ENCODE data around the gene MYMX.

Gene MYMX

DNA sequence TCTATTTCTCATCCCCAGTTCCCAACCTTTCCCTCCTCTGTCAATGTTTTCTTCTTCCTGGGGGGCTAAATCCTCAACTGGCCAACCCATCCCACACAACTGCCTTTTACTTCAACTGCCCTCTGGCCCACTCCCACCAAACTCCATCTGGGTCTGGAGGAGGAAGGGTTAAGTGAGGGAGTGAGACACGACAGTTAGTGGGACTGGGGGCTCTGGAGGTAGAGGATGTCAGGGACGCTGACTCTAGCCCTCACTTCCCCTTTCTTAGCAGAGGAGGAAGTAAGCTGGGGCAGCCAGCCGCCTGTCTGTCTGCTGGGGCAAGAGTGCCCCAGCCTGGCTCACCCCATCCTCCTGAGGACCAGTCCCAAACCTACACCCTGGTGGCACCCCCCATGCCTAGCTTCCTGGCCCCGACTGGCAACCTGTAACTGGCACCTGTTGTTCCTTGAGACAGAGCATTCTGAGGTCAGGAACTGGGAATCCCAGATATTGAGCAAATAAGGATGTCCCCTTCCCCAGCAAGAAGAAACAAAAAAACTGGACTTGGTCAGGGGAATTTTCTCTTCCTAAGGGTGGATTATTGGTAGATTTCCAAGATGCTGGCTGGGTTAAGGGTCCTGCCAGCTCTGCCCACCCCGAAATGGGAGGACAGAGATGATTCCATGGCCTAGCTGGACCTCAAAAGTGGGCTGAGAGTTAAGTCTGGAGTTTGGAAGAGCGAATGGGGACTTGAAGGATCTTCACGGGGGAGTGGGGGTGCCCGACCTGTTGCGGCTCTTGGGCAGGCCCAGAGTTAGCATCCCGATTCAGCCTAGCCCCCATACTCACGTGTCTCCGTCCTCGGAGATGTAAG is 47.7 kb downstream of the MYMX start:
- DNase-seq (ENCODE audit: low spot score): peak; percentile 9

- DNase-seq (ENCODE audit: low spot score): peak; percentile 77
These were observed 48.4 kb downstream of the MYMX start, which contains the start of gene NFKBIE for GRCh38 chr6:44265007-44265721. TSS of gene NFKBIE (minus strand) at chr6:44265551. CDS start at chr6:44265346, 205 bp downstream.

DNA sequence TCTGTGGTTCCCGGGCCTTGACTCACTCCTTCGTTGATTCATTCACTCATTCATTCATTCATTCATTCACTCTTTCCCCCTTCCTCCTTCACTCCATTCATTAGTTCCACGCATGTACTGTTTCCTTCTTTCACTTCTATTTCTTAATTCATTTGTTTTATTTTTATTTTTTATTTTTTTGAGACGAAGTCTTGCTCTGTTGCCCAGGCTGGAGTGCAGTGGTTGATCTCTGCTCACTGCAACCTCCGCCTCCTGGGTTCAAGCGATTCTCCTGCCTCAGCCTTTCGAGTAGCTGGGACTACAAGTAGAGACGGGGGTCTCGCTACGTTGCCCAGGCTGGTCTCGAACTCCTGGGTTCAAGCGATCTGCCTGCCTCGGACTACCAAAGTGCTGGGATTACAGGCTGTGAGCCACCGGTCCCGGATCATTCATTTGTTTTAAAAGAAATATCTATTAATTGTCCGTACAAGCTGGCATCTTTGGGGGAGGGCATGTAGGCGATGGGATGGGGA is 49.1 kb downstream of the MYMX start:
- DNase-seq (ENCODE audit: low spot score): no peak

GRCh38 chr6:44266347-44266746 is 49.6 kb downstream of the MYMX start:
- DNase-seq (ENCODE audit: low spot score): no peak

DNA sequence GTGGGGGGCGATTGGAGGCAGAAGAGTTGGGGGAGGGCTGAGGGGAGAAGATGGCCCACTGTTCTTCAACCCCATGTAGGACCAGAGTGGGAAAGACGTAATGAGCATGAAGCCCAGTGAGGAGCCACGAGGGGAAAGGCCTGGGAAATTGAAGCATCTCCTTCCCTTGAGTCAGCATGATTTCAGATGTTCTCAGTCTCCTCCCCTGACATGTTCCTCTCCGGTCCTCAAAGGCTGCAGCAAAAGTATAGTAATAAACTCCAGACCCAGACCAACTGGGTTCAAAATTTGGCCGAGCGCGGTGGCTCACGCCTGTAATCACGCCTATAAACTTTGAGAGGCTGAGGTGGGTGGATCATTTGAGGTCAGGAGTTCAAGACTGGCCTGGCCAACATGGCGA is 50.5 kb downstream of the MYMX start:
- DNase-seq (ENCODE audit: low spot score): no peak

Small RNA genes lying within 50 kb of the gene (small RNA-seq; reads per million reads assigned to genes)
- gene RN7SL811P: 0 reads per million in 2 experiments

Data from SK-N-DZ (cell line).